Caco-2 (cell line): Measurements from ENCODE around the gene CARD11. TPM values are rescaled to one million over a fixed set of nuclear protein-coding genes. Genes with fewer than 3 reads are reported as not detected.

Source experiments
- BruUV-seq: library from RNA; stranded (reverse); fragments of 400-500 nt; replicated peaks from 2 replicates; lab custom pipeline; 2021; lab: Mats Ljungman, UMichigan
- CTCF ChIA-PET: fragments of 300-600 bp; sonication (Branson Sonifier 250); formaldehyde crosslinking; loops from one replicate; lab custom pipeline; 2022; ENCODE audit warnings: antibody characterized with exemption; lab: Charles Lee
- POLR2A ChIA-PET: fragments of 300-600 bp; sonication (Branson Sonifier 250); formaldehyde crosslinking; loops from one replicate; lab custom pipeline; 2022; ENCODE audit warnings: antibody characterized with exemption; lab: Charles Lee
- DNase-seq, 2 experiments: peaks; one replicate each; pipeline versions ENCODE4 v3.0.0 to v3.0.0-alpha.2; 2020 to 2022
- H3K27me3 ChIP-seq: replicated peaks from 2 replicates; pipeline ENCODE4 v1.6.0; 2011; ENCODE audit warnings: low read length; ENCODE audit not compliant: control insufficient read depth, insufficient read depth
- H3K36me3 ChIP-seq: 2 replicates; pipeline ENCODE4 v1.5.1; 2011; ENCODE audit warnings: low read length; ENCODE audit not compliant: control insufficient read depth, insufficient read depth
- H3K4me1 ChIP-seq: fragments of 250-450 bp; sonication (Bioruptor Pico); 2 replicates; pipeline ENCODE4 v1.5.1; 2020; ENCODE audit warnings: mild to moderate bottlenecking
- H3K4me3 ChIP-seq: 2 replicates; pipeline ENCODE4 v1.5.1; 2011; ENCODE audit warnings: low read depth, mild to moderate bottlenecking, control low read depth, low read length
- H3K9me3 ChIP-seq: fragments of 250-450 bp; sonication (Bioruptor Pico); 2 replicates; pipeline ENCODE4 v1.5.1; 2020; ENCODE audit warnings: mild to moderate bottlenecking, moderate library complexity
- H3K27ac Mint-ChIP-seq: one replicate; pipeline ENCODE4 v1.8.0; 2022; ENCODE audit warnings: mixed read lengths; ENCODE audit not compliant: unreplicated experiment
- H3K27me3 Mint-ChIP-seq: one replicate; pipeline ENCODE4 v1.8.0; 2022; ENCODE audit warnings: mixed read lengths; ENCODE audit not compliant: insufficient read depth, unreplicated experiment
- H3K36me3 Mint-ChIP-seq: one replicate; pipeline ENCODE4 v1.8.0; 2022; ENCODE audit warnings: mild to moderate bottlenecking, mixed read lengths; ENCODE audit not compliant: insufficient read depth, unreplicated experiment
- H3K4me1 Mint-ChIP-seq: one replicate; pipeline ENCODE4 v1.8.0; 2022; ENCODE audit warnings: low read depth, mixed read lengths; ENCODE audit not compliant: unreplicated experiment
- H3K4me3 Mint-ChIP-seq: one replicate; pipeline ENCODE4 v1.8.0; 2022; ENCODE audit warnings: mild to moderate bottlenecking, moderate library complexity, mixed read lengths; ENCODE audit not compliant: unreplicated experiment
- H3K9me3 Mint-ChIP-seq: one replicate; pipeline ENCODE4 v1.8.0; 2022; ENCODE audit warnings: mixed read lengths; ENCODE audit not compliant: unreplicated experiment
- CTCF ChIP-seq, 2 experiments: fragments of 200-600 bp in 1 of 2; IDR thresholded peaks; 1 replicate in 1 of 2; 2 replicates in 1 of 2; pipeline versions ENCODE4 v1.5.1 to v1.8.0; 2011 to 2022; ENCODE audit warnings: antibody characterized with exemption in 1 of 2, control low read depth in 1 of 2, inconsistent platforms in 1 of 2, low read depth in 1 of 2, low read length in 1 of 2, mild to moderate bottlenecking in 1 of 2, moderate library complexity in 1 of 2; ENCODE audit not compliant: insufficient read depth in 1 of 2, severe bottlenecking in 1 of 2, unreplicated experiment in 1 of 2
- intact Hi-C: fragments of 100-400 bp; cut with micrococcal nuclease; formaldehyde crosslinking; loops from one replicate; pipeline ENCODE4 v1.10.0; 2022; ENCODE audit not compliant: unreplicated experiment
- total RNA-seq: library from RNA; stranded (reverse); gene quantifications from 2 replicates; pipeline ENCODE4 v1.2.3, GENCODE V29; 2022

The CARD11 gene
- total RNA-seq, 1 experiment from 2014 or later, result 5.4 TPM

- Histone ChIP-seq H3K9me3 (no peaks in the 10 kb centered on the region), H3K36me3 (no peaks in the 10 kb centered on the region), H3K27me3 (no peaks in the 10 kb centered on the region), H3K4me1 (no peaks in the 10 kb centered on the region), H3K4me3 (no peak overlapping the region)
- Mint-ChIP-seq H3K4me3 (no peak overlapping the region), H3K36me3 (no peaks in the 10 kb centered on the region), H3K4me1 (no peaks in the 10 kb centered on the region), H3K27me3 (peaks cover 12% of the 10 kb centered on the region), H3K27ac (no peak overlapping the region), H3K9me3 (no peaks in the 10 kb centered on the region)
- no TSS peak for BruUV-seq
- TF ChIP-seq CTCF (IDR thresholded peaks at IDR 0.05; ENCODE audit: insufficient read depth in 1 of 2, low read depth in 1 of 2, low read length in 1 of 2, severe bottlenecking in 1 of 2, unreplicated experiment in 1 of 2), result no peak
- ChIA-PET CTCF (no interaction called here), POLR2A (no interaction called here)
- intact Hi-C loops, result no loop called here
- no peak for DNase-seq
Measured at GRCh38 chr7:3007696-3008095, 36.0 kb downstream of the CARD11 start.

GRCh38 chr7:3005257-3005656 lies 38.4 kb downstream of the CARD11 start:
- Histone ChIP-seq H3K4me3 (no peak overlapping the region), H3K27me3 (no peaks in the 10 kb centered on the region), H3K9me3 (no peaks in the 10 kb centered on the region), H3K4me1 (no peaks in the 10 kb centered on the region), H3K36me3 (no peaks in the 10 kb centered on the region)
- H3K27me3 Mint-ChIP-seq, result peaks cover 12% of the 10 kb centered on the region
- no peaks in the 10 kb centered on the region for H3K9me3 Mint-ChIP-seq
- no peak for DNase-seq
- no peak overlapping the region for H3K4me3 Mint-ChIP-seq
- no peak for TF ChIP-seq CTCF (IDR thresholded peaks at IDR 0.05; ENCODE audit: insufficient read depth in 1 of 2, low read depth in 1 of 2, low read length in 1 of 2, severe bottlenecking in 1 of 2, unreplicated experiment in 1 of 2)
- CTCF ChIA-PET, result no interaction called here
- H3K27ac Mint-ChIP-seq, result no peak overlapping the region
- intact Hi-C loops, result no loop called here
- H3K4me1 Mint-ChIP-seq, result no peaks in the 10 kb centered on the region
- POLR2A ChIA-PET, result no interaction called here
- BruUV-seq, result no TSS peak
- no peaks in the 10 kb centered on the region for H3K36me3 Mint-ChIP-seq

GRCh38 chr7:3003936-3004335 lies 39.7 kb downstream of the CARD11 start:
- peaks cover 8% of the 10 kb centered on the region for H3K27me3 Mint-ChIP-seq
- H3K4me3 Mint-ChIP-seq, result no peak overlapping the region
- H3K4me1 Mint-ChIP-seq, result peaks cover 5% of the 10 kb centered on the region
- BruUV-seq, result no TSS peak
- Histone ChIP-seq H3K4me1 (no peaks in the 10 kb centered on the region), H3K4me3 (no peak overlapping the region), H3K9me3 (no peaks in the 10 kb centered on the region), H3K27me3 (no peaks in the 10 kb centered on the region), H3K36me3 (no peaks in the 10 kb centered on the region)
- intact Hi-C loops, result no loop called here
- no peaks in the 10 kb centered on the region for H3K9me3 Mint-ChIP-seq
- no peak for TF ChIP-seq CTCF (IDR thresholded peaks at IDR 0.05; ENCODE audit: insufficient read depth in 1 of 2, low read depth in 1 of 2, low read length in 1 of 2, severe bottlenecking in 1 of 2, unreplicated experiment in 1 of 2)
- ChIA-PET POLR2A (no interaction called here), CTCF (no interaction called here)
- no peaks in the 10 kb centered on the region for H3K36me3 Mint-ChIP-seq
- H3K27ac Mint-ChIP-seq, result no peak overlapping the region
- no peak for DNase-seq
